HG02798 (cell line): ENCODE results near the gene PPP4C.
"Not testable (repeated sequence)": the region's sequence is repeated elsewhere in the genome, so short reads cannot be mapped to it uniquely, and the experiment has no call there.

Source experiments
- ATAC-seq: cut with Tn5 transposase; IDR thresholded peaks from one replicate; pipeline ENCODE4 v1.9.1; 2021; ENCODE audit warnings: mild to moderate bottlenecking; ENCODE audit not compliant: unreplicated experiment, poor library complexity

Gene PPP4C

GRCh38 chr16:30094541-30095165 is 18.9 kb downstream of the PPP4C start:
- ATAC-seq: no peak

DNA sequence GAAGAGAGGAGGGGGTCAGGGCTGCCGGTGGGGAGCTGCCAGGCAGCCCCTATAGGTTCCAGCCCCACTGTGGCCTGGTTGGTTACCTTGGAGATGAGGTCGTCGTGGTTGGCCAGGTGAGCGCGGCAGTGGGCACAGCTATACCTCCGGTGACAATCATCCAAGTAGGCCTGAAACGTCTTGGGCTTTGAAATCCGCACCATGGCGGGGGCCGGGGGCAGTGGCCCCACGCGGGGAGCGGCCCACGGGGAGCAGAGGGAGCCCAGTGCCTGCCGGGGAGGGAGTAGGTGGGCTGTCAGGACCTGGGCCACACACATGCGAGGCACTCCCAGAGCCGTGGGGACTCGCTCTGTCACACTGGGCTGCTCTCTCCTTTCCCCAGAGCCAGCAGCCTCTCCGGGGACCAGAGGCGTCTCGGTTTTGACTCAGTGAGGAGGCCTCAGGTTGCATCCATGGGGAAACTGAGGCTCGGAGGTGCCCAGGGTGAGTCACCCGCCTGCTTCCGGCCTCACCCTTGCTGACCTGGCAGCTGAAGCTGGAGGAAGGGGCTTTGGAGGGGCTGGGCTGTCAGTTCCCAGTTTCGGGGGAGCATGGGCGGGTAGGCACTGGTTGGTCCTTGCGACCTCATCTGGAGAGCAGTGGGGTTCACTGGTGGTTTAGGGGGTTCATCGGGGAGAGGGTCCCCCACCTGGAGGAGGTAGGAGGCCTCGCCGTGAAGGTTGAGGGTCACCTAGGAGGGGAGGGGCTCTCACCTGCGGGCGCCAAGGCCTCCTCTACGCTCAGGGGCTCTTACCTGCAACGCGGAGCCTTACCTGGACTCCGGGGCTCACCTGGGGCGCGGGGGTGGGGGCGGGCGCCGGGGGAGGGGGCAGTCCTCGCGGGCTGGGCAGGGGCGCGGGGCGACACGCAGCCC is 19.6 kb downstream of the PPP4C start:
- no peak for ATAC-seq

- peak; percentile 67 for ATAC-seq
Observed at GRCh38 chr16:30096105-30096861, 20.5 kb downstream of the PPP4C start, which contains the start of gene YPEL3. YPEL3 (minus strand) TSS chr16:30096213; CDS start chr16:30095482, 731 bp downstream.

GRCh38 chr16:30096862-30097563 is 21.2 kb downstream of the PPP4C start:
- no peak for ATAC-seq

DNA sequence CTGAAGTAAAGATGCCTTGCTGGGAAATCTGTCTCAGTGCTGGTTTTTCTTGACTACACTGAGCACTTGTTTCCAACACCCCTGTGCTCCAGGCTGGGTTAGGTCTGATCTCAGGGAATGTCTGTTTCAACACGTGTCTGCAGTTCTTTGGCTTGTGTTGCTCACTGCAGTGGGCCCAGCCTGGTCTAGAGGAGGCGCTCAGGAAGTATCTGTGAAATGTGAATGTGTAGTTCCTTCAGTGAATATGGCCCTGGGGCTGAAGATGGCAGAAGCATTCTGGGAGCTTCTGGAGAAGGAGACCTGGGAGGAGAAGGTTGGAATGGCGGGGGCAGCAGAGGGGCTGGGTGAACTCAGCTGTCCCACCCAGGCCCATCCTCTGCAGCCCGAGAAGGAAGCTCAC is 28.3 kb downstream of the PPP4C start:
- no peak for ATAC-seq

GRCh38 chr16:30104492-30104891 is 28.7 kb downstream of the PPP4C start:
- no peak for ATAC-seq

DNA sequence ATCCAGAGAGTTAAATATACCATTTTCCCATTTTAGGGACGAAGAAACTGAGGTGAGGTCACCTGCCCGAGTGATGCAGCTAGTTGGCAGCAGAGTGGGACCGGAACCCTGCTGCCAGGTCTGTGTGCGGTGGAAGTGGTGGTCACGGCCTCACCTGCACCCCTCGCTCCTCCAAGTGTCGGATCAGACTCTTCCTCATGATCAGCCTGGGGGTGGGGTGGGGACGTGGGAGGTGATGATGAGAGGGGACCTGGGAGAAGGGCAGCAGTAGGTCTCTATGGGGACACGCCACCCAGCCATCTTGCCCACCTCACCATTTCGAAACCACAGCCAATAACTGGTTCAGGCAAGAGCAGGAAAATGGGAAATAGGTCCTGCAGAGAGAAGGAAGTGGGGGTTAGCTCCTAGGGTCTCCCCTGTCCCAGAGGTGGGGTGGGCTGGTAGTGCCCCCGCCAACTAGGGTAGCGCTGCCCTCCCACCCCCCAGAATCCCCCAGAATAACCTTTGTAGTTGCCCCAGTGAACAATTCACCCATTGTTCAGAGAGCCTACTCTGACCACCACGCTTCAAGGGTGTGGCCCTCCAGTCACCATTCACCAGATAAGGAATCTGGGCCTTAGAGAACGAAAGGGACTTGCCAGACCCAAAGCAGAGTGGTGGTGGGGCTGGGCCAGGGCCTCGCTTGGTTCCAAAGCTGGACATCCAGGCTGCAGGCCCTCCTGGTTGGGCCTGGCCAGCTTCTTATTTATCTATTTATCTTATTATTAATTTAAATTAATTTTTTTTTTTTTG is 32.5 kb downstream of the PPP4C start:
- no peak for ATAC-seq

DNA sequence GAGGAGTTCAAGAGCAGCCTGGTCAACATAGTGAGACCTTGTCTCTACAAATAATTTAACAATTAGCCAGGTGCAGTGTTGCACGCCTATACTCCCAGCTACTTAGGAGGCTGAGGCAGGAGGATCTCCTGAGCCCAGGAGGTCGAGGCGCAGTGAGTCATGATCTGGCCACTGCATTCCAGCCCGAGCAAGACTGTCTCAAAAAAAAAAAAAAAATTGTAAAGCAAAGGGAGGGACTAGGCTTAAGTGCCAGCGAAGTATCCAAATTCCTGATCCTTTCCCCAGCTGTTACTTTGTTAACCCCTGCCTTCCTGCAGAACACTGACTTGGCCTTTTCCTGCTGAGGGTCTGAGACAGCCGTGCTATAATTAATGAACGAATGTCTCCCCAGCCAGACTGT is 34.9 kb downstream of the PPP4C start:
- ATAC-seq: no peak

DNA sequence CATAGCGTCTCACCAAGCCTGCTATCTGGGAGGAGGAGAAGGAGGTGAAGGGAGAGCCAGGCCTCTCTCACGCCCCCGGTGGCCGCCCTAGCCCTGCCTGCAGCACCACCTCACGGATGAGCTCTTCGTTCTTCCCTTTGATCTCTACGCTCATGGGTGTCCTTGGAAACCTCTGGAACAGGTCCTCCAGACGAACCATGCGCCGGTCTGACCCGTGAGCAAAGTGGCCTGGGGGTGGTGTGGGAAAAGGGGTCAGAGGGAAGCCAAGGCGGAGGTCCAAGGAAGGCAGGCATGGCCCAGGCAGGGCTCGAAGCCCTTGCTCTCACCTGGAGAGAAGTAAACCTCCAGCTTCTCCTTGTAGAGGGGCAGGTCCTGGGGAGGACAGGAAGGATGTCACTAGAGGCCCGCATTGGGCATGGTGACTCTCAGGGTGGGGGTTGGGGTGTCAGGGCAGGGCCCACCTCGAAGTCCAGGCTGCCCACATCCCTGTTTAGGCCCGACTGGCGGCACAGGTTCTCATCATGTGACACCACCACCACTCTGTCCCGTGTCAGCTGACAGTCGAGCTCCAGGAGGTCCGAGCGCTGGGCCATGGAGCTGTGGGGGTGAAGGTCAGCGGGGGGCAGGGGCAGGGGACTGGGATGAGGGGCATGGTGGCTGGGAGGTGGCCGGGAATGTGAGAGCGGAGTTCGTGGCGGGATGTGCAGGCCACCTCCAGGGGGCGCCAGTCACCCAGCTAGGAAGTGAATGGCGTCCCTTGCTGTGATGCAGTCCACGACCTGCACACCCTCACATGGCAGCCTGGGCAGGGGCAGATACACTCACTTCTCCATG is 36.6 kb downstream of the PPP4C start:
- ATAC-seq: no peak

DNA sequence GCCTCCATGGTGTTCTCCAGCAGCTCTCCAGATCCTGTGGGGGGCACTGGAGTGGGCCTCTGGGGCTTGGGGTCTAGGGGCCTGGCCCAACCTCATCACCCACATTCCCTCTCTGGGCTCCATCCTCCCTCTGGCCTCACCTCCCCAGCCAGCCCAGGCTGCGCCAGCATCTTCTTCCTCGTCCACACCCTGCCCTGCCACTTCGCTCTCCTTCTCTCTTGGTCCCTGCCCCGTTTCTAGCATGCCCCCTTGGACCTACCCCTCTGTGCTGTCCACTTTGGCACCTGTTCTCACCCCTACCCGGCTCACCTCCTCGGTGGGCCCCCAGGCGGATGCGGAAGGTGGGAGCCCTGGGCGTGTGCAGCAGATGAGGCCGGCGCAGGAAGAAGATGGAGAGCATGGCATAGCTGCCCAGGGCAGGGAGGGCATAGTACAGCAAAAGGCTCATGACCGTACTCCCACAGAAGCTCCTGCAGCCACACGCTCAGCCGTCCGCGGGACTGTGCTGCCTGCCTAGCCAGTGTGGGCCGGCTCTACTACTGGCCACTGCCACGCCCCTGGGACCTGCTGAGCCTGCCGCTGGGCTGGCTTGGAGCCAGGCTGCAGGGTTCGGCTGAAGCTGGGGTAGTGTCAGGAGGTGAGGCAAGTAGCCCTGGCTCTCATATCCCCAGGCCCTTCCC is 37.4 kb downstream of the PPP4C start, which contains the start of gene GDPD3:
TSS of gene GDPD3 (minus strand) at position 507 of the 680 bp plus-strand sequence. CDS start at position 448, 59 bp downstream.
- no peak for ATAC-seq

DNA sequence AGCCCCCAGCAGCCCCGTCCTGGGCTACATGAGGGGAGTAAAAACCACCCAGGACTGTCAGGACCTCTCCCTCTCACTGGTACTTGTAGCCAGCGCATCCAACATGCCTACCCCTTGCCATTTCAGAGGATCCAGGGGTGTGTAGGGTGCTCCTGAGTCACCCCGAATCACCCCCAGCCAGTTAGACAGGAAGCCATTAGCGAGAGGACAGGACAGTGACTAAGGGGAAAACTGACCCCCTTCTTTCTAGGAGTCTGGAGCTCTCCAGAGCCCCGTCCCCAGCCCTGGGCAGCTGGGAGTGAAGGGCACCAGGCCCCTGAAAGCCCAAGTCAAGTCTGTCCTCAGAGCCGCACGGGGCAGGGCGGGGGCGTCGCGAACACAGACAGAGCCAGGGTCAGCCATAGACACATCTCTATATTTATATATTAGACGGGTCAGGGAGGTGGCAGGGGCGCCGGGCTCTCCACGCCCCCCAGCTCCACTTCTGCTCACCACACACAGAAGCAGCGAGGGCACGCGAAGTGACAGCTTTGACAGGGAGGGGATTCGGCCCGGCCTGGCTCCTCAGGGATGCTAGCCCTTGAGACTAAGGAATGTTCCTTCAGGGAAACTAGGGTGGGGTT is 38.0 kb downstream of the PPP4C start:
- no peak for ATAC-seq

GRCh38 chr16:30114411-30114810 is 38.6 kb downstream of the PPP4C start:
- no peak for ATAC-seq

- not testable (repeated sequence) for ATAC-seq
Observed at GRCh38 chr16:30114833-30115232, 39.0 kb downstream of the PPP4C start.

GRCh38 chr16:30115238-30115637 is 39.4 kb downstream of the PPP4C start:
- no peak for ATAC-seq

GRCh38 chr16:30116291-30117207 is 40.8 kb downstream of the PPP4C start:
- ATAC-seq: no peak

GRCh38 chr16:30117768-30118167 is 42.0 kb downstream of the PPP4C start:
- no peak for ATAC-seq
